ENCODE data around the gene APEH.

Gene APEH

GRCh38 chr3:49717959-49718857, 44.1 kb downstream of the APEH start:
- H3K9me3 ChIP-seq (ENCODE audit: low read length): no peaks in the 10 kb centered on the region
- H3K27me3 ChIP-seq (ENCODE audit: insufficient read depth, low read length): no peaks in the 10 kb centered on the region
- H3K36me3 ChIP-seq (ENCODE audit: insufficient read depth, low read length): peaks cover 49% of the 10 kb centered on the region
- H2AFZ ChIP-seq (ENCODE audit: low read depth, low read length): no peak overlapping the region
- no peak overlapping the region for H3K4me3 ChIP-seq (ENCODE audit: low read length)
- peaks cover 8% of the 10 kb centered on the region for H3K4me1 ChIP-seq (ENCODE audit: insufficient read depth, low read length)

- Histone ChIP-seq H3K4me3 (ENCODE audit: low read length) (no peak overlapping the region), H3K36me3 (ENCODE audit: insufficient read depth, low read length) (peaks cover 49% of the 10 kb centered on the region), H3K27me3 (ENCODE audit: insufficient read depth, low read length) (no peaks in the 10 kb centered on the region), H2AFZ (ENCODE audit: low read depth, low read length) (no peak overlapping the region), H3K9me3 (ENCODE audit: low read length) (no peaks in the 10 kb centered on the region), H3K4me1 (ENCODE audit: insufficient read depth, low read length) (peaks cover 12% of the 10 kb centered on the region)
These were observed 44.7 kb downstream of the APEH start for GRCh38 chr3:49718858-49719213.

GRCh38 chr3:49719214-49719884, 45.2 kb downstream of the APEH start, which contains the start of gene AMIGO3:
Gene AMIGO3 (minus strand): TSS chr3:49719684. CDS start chr3:49719465, 219 bp downstream.
- peaks cover 15% of the 10 kb centered on the region for H3K4me1 ChIP-seq (ENCODE audit: insufficient read depth, low read length)
- H2AFZ ChIP-seq (ENCODE audit: low read depth, low read length): no peak within 1 kb of the TSS
- H3K36me3 ChIP-seq (ENCODE audit: insufficient read depth, low read length): peaks cover 49% of the 10 kb centered on the region
- no peaks in the 10 kb centered on the region for H3K9me3 ChIP-seq (ENCODE audit: low read length)
- H3K27me3 ChIP-seq (ENCODE audit: insufficient read depth, low read length): no peaks in the 10 kb centered on the region
- no peak within 1 kb of the TSS for H3K4me3 ChIP-seq (ENCODE audit: low read length)

GRCh38 chr3:49720855-49721595, 46.9 kb downstream of the APEH start:
- Histone ChIP-seq H3K9me3 (ENCODE audit: low read length) (no peaks in the 10 kb centered on the region), H3K36me3 (ENCODE audit: insufficient read depth, low read length) (peaks cover 59% of the 10 kb centered on the region), H2AFZ (ENCODE audit: low read depth, low read length) (no peak overlapping the region), H3K27me3 (ENCODE audit: insufficient read depth, low read length) (no peaks in the 10 kb centered on the region), H3K4me1 (ENCODE audit: insufficient read depth, low read length) (peaks cover 21% of the 10 kb centered on the region), H3K4me3 (ENCODE audit: low read length) (no peak overlapping the region)

GRCh38 chr3:49721596-49721895, 47.4 kb downstream of the APEH start:
- Histone ChIP-seq H3K4me1 (ENCODE audit: insufficient read depth, low read length) (peaks cover 21% of the 10 kb centered on the region), H3K9me3 (ENCODE audit: low read length) (no peaks in the 10 kb centered on the region), H3K36me3 (ENCODE audit: insufficient read depth, low read length) (peaks cover 59% of the 10 kb centered on the region), H2AFZ (ENCODE audit: low read depth, low read length) (no peak overlapping the region), H3K4me3 (ENCODE audit: low read length) (no peak overlapping the region), H3K27me3 (ENCODE audit: insufficient read depth, low read length) (no peaks in the 10 kb centered on the region)

GRCh38 chr3:49721896-49722781, 48.0 kb downstream of the APEH start:
- H3K36me3 ChIP-seq (ENCODE audit: insufficient read depth, low read length): peaks cover 65% of the 10 kb centered on the region
- no peaks in the 10 kb centered on the region for H3K9me3 ChIP-seq (ENCODE audit: low read length)
- H3K27me3 ChIP-seq (ENCODE audit: insufficient read depth, low read length): no peaks in the 10 kb centered on the region
- no peak overlapping the region for H2AFZ ChIP-seq (ENCODE audit: low read depth, low read length)
- H3K4me3 ChIP-seq (ENCODE audit: low read length): peak overlapping the region; percentile 92
- H3K4me1 ChIP-seq (ENCODE audit: insufficient read depth, low read length): peaks cover 21% of the 10 kb centered on the region

- Histone ChIP-seq H3K27me3 (ENCODE audit: insufficient read depth, low read length) (no peaks in the 10 kb centered on the region), H3K36me3 (ENCODE audit: insufficient read depth, low read length) (peaks cover 69% of the 10 kb centered on the region), H3K4me1 (ENCODE audit: insufficient read depth, low read length) (peaks cover 21% of the 10 kb centered on the region), H3K9me3 (ENCODE audit: low read length) (no peaks in the 10 kb centered on the region), H2AFZ (ENCODE audit: low read depth, low read length) (no peak overlapping the region), H3K4me3 (ENCODE audit: low read length) (peak overlapping the region; percentile 92)
These were observed 48.7 kb downstream of the APEH start for GRCh38 chr3:49722896-49723295.

- H3K36me3 ChIP-seq (ENCODE audit: insufficient read depth, low read length): peaks cover 69% of the 10 kb centered on the region
- H3K9me3 ChIP-seq (ENCODE audit: low read length): no peaks in the 10 kb centered on the region
- H3K4me3 ChIP-seq (ENCODE audit: low read length): peak overlapping the region; percentile 92
- H2AFZ ChIP-seq (ENCODE audit: low read depth, low read length): peak overlapping the region; percentile 60
- H3K27me3 ChIP-seq (ENCODE audit: insufficient read depth, low read length): no peaks in the 10 kb centered on the region
- H3K4me1 ChIP-seq (ENCODE audit: insufficient read depth, low read length): peaks cover 21% of the 10 kb centered on the region
These were observed 49.1 kb downstream of the APEH start for GRCh38 chr3:49723296-49723627.

GRCh38 chr3:49723628-49724551, 49.7 kb downstream of the APEH start, which contains the start of gene GMPPB:
Gene GMPPB (minus strand): TSS chr3:49723951. CDS start chr3:49723726, 225 bp downstream.
- H3K4me1 ChIP-seq (ENCODE audit: insufficient read depth, low read length): peaks cover 21% of the 10 kb centered on the region
- peak within 1 kb of the TSS; percentile 78 for H2AFZ ChIP-seq (ENCODE audit: low read depth, low read length)
- peaks cover 65% of the 10 kb centered on the region for H3K36me3 ChIP-seq (ENCODE audit: insufficient read depth, low read length)
- H3K9me3 ChIP-seq (ENCODE audit: low read length): no peaks in the 10 kb centered on the region
- peak within 1 kb of the TSS; percentile 92 for H3K4me3 ChIP-seq (ENCODE audit: low read length)
- H3K27me3 ChIP-seq (ENCODE audit: insufficient read depth, low read length): no peaks in the 10 kb centered on the region

- H3K9me3 ChIP-seq (ENCODE audit: low read length): no peaks in the 10 kb centered on the region
- peak overlapping the region; percentile 78 for H2AFZ ChIP-seq (ENCODE audit: low read depth, low read length)
- no peaks in the 10 kb centered on the region for H3K27me3 ChIP-seq (ENCODE audit: insufficient read depth, low read length)
- H3K36me3 ChIP-seq (ENCODE audit: insufficient read depth, low read length): peaks cover 60% of the 10 kb centered on the region
- H3K4me1 ChIP-seq (ENCODE audit: insufficient read depth, low read length): peaks cover 21% of the 10 kb centered on the region
- H3K4me3 ChIP-seq (ENCODE audit: low read length): peak overlapping the region; percentile 92
These were observed 50.4 kb downstream of the APEH start for GRCh38 chr3:49724586-49724985.

- Histone ChIP-seq H3K36me3 (ENCODE audit: insufficient read depth, low read length) (peaks cover 55% of the 10 kb centered on the region), H3K9me3 (ENCODE audit: low read length) (no peaks in the 10 kb centered on the region), H3K4me1 (ENCODE audit: insufficient read depth, low read length) (peaks cover 21% of the 10 kb centered on the region), H3K27me3 (ENCODE audit: insufficient read depth, low read length) (no peaks in the 10 kb centered on the region), H3K4me3 (ENCODE audit: low read length) (no peak overlapping the region), H2AFZ (ENCODE audit: low read depth, low read length) (no peak overlapping the region)
These were observed 51.9 kb downstream of the APEH start for GRCh38 chr3:49725906-49726681.

All from neuron (in vitro differentiated cells).